T-helper 9 cell (primary cell): ENCODE data around the gene NCOR2.

Source experiments
- DNase-seq: peaks from one replicate; pipeline ENCODE4 v3.0.0-alpha.2; 2020

NCOR2 gene

GRCh38 chr12:124559182-124560017 lies 8.0 kb downstream of the NCOR2 start:
- no peak for DNase-seq

GRCh38 chr12:124558313-124558712 lies 9.1 kb downstream of the NCOR2 start:
- DNase-seq: no peak

- no peak for DNase-seq
Measured at GRCh38 chr12:124557518-124558223, 9.7 kb downstream of the NCOR2 start.

- no peak for DNase-seq
Measured at GRCh38 chr12:124556896-124557501, 10.4 kb downstream of the NCOR2 start.

- no peak for DNase-seq
Measured at GRCh38 chr12:124556074-124556466, 11.3 kb downstream of the NCOR2 start.

- DNase-seq: no peak
Measured at GRCh38 chr12:124555168-124556073, 12.0 kb downstream of the NCOR2 start.

GRCh38 chr12:124554429-124555029 lies 12.9 kb downstream of the NCOR2 start:
- no peak for DNase-seq

GRCh38 chr12:124553862-124554428 lies 13.5 kb downstream of the NCOR2 start:
- no peak for DNase-seq

GRCh38 chr12:124551268-124552144 lies 15.9 kb downstream of the NCOR2 start:
- DNase-seq: no peak

GRCh38 chr12:124550123-124551089 lies 17.0 kb downstream of the NCOR2 start:
- no peak for DNase-seq

GRCh38 chr12:124549629-124550028 lies 17.8 kb downstream of the NCOR2 start:
- DNase-seq: no peak

GRCh38 chr12:124548854-124549378 lies 18.5 kb downstream of the NCOR2 start:
- no peak for DNase-seq

GRCh38 chr12:124547626-124548025 lies 19.8 kb downstream of the NCOR2 start:
- DNase-seq: no peak

- no peak for DNase-seq
Measured at GRCh38 chr12:124545508-124546418, 21.6 kb downstream of the NCOR2 start.

GRCh38 chr12:124544983-124545382 lies 22.4 kb downstream of the NCOR2 start:
- no peak for DNase-seq

- DNase-seq: no peak
Measured at GRCh38 chr12:124544311-124544970, 23.0 kb downstream of the NCOR2 start.

- DNase-seq: no peak
Measured at GRCh38 chr12:124543590-124544310, 23.7 kb downstream of the NCOR2 start.
